ENCODE data around the gene DCHS1.

DCHS1 gene

DNA sequence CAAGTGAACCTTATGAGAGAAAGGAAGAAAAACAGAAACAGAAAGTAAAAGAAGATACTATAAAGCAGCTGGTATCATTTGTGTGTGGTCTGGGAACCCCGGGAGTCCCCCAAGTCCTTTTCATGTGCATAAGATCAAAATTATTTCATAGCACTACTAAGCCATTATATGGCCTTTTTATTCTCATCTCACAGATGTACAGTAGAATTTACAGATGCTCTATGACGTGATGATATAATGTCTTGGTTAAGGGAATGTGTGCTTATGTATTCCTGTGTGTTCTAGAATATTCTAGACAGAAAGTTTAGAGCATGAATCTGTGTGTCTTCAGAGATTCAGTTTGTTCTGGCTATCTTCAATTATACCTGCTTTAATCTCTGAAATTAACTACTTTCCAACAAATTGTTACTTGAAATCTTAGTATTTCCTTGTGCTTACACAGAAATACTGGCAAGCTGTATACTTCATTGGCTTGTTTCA, 27.8 kb downstream of the DCHS1 start:
- peak; percentile 40 for DNase-seq

DNA sequence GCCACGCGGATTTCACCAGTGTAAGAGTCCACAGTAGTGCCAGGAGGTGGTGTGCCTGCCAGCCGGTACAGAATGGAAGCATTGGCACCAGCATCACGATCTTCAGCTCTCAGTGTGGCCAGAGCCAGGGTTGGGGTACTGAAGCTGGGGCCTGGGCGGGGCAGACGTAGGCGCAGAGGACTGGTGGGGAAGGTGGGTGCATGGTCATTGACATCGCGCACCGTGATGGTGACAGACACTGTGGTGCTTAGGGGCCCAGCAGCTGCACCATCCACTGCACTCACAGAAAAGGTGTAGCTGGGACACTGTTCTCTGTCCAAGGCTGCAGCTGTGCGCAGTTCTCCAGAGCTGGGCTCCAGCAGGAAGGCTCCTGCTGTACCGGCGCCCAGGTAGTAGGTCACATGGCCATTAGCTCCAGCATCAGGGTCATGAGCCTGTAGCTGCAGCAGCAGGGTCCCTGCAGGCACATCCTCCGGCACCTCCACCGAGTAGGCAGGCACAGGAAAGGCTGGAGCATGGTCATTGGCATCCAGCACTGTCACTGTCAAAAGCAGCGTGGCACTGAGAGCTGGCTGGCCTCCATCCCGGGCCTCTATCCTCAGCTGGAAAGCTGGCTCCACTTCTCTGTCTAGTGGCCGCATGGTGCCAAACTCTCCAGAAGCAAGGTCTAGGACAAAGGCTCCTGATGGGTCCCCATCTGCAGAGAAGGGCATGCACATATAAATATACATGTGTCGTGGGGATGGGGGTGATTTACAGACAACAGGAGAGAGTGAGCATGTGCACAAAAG, 28.4 kb downstream of the DCHS1 start:
- DNase-seq: no peak

DNA sequence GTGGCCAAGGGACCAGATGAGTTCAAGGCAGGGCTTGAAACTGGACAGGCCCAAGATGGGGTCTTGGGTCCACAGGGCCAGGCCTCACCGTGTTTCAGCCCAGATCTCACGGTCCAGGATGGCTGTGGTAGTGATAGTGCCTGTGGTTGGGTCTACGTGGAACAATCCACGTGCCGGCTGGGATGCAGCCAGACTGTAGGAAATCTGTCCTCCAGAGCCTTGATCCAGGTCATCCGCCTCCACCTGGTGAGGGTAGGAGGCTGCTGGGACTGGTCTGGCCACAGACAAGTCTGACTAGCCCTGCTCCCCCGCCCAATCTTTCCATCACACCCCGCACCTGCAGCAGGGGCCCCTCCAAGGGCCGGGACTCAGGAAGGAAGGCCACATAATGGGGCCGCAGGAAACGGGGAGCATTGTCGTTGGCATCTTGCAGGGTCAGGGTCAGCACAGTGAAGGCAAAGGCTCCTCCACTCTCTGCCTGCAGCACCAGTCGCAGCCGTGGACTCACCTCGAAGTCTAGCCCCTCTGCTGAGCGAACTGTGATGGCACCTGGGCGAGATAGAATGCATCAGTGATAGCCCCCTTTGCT, 29.7 kb downstream of the DCHS1 start:
- no peak for DNase-seq

- no peak for DNase-seq
Measured at GRCh38 chr11:6625156-6625831, 30.3 kb downstream of the DCHS1 start.

- no peak for DNase-seq
Measured at GRCh38 chr11:6623391-6624363, 31.9 kb downstream of the DCHS1 start.

DNA sequence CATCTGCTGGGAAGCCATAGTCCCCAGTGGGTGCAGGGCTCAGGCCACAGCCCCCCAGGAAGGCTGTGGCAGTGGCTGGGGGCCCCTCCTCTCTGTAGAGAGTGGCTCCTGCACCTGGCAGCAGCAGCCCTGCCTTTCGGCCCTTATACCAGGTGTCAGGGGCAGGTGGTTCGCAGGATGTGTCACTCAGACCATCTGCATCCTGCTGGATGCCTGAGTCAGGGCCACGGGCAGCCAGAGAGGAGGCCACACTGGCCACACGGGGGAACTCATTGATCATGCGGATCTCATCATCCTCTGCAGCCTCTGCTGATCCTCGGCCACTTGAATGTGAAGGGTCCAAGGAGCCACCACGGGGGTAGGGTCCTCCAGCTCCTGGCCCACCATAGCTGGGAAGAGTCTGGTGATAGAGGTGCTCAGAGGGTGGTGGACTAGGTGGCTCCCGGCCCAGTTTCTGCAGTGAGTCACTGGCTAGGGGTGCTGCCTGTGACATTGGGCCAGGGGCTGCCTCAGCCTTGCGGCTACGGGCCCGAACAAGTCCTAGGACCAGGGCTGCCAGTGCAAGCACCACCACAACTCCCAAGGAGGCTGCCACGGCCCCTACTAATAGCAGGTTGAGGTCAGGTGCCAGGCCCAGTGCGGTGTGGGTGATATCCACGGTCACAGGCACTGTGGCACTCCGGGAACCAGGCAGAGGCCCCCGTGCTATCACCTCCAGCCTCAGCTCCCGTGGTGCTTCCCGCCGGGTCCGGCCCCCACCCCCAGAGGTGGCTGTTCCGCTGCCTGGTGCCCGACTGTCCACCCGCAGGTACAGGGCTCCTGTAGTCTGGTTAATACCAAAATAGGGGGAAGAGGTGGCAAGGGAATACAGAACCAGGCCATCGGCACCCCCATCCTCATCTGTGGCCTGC, 33.1 kb downstream of the DCHS1 start:
- DNase-seq: no peak

- DNase-seq: no peak
Measured at GRCh38 chr11:6621711-6622211, 33.8 kb downstream of the DCHS1 start.

- no peak for DNase-seq
Measured at GRCh38 chr11:6620636-6621035, 35.0 kb downstream of the DCHS1 start.

DNA sequence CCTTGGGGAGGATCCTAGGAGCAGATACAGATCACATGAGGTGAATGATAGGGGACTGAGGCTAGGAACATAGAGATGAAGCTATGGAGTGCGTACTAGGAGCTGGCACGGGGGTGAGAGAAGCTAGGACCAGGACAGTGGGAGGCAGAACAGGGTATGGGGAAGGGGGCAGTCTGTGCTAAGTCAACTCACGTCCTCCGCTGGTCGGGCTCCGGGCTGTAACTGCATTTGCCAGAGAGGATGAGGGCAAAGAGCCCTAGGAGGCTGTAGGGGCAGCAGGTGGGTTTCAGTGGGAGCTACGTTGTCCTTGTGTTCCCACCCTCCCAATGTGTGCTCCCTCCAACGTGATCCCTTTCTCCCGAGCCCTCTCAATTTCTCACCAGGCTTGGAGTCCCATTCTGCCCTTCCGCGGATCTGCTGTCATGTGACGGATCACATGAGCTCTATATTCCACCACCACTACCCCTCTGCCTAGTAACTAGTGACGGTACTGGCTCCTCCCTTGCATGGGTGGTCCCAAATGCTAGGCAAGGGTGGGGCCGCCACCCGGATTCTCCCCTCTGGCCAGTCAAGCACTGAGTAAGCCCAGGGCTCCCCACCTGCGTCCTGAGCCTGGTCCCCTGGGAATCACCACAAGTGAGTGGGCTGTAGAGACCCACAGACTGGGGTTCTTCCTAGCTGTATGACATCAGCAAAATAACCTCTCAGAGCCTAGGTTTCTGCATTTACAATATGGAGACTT, 36.4 kb downstream of the DCHS1 start, which contains the start of gene TPP1:
TPP1 (minus strand) TSS at position 419 of the 742 bp plus-strand sequence; CDS start at position 397, 22 bp downstream.
- peak; percentile 91 for DNase-seq

DNA sequence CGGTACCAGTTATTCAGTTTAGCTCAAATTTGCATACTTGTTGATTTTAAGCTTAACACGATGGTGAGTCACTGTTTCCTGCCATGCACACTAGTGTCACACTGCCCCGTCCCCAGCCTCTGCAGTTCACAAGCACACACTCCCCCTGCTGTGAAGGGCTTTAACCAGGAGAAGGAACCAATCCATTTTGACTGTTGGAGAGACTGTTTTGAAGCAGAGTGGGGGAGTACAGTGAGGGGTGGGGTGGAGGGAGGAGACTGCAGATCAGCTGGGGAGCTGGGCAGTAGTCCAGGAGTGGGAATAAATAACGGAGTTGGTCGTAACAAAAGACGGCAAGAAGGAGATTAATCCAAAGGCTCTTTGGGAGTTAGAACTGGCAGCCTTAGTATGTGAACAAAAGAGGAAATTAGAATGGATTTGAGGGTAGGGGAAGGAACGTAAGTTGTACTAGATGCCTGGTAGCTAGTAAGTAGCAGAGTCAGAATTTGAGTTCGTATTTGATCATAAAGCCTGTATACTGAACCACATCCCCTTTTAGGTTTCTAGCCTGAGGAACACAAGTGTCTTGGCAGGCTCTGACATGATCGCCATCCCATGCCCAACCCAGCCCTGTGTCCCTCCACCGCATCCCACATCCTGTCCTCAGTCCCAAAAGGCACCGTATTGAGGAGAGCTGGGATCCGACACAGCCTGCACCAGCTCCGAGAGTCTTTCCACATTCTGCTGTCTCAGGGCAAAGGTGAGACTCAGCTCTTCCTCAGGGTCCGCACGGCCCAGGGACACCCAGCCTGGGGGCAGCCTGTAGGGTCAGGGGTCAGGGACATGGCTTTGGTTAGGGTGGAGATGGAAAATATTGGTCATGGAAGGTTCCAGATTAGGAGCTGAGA, 37.2 kb downstream of the DCHS1 start:
- peak; percentile 81 for DNase-seq

DNA sequence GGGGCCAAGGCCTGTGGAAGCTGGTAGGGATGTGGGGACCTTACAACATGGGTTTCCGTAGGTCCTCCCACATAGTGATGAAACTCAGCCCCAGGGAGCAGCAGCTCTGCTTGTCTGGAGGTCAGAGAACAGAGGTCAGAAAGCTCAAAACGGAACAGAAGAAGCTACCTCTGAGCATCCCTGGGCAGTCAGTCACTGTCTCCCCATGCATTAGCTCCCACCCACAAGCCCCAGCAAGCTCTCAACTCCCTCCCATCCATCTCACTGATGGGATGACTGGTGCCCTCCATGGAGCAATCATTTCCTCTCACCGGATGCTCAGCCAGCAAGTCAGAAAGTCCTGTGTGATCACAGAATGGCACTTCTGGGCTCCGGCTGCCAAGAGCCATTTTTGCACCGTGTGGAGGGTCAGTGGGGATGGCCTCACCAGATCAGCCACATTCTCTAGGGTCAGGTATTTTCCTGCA, 38.3 kb downstream of the DCHS1 start:
- no peak for DNase-seq

DNA sequence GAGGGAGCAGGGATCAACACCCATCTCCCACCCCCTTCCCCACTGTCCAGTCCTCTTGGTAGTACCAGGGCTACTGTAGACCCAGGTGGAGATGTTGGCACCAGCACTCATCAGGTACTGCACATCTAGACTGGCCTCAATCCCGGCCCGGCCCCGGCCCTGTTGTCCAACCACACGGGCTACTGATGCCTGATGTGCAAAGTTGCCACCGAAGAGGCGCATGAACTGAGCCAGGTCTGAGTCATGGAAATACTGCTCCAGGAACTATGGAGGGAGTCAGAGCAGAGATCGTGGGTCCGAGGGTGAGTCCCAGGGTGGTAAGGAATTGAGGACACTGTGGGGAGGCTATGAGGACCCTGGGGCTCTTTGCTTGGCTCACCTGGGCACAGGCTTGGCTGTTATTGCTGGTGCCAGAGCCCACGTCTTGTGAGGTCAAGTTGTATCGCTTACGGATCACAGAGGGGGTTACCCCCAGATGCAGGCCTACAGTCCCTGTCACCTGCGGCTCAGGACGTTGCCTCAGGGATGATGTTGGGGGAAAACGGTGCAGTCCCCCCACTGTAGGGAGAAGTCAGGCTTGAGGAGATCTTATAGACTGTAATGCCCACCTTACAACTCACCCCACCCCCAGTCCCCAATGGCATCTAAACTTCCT, 38.9 kb downstream of the DCHS1 start:
- DNase-seq: no peak

DNA sequence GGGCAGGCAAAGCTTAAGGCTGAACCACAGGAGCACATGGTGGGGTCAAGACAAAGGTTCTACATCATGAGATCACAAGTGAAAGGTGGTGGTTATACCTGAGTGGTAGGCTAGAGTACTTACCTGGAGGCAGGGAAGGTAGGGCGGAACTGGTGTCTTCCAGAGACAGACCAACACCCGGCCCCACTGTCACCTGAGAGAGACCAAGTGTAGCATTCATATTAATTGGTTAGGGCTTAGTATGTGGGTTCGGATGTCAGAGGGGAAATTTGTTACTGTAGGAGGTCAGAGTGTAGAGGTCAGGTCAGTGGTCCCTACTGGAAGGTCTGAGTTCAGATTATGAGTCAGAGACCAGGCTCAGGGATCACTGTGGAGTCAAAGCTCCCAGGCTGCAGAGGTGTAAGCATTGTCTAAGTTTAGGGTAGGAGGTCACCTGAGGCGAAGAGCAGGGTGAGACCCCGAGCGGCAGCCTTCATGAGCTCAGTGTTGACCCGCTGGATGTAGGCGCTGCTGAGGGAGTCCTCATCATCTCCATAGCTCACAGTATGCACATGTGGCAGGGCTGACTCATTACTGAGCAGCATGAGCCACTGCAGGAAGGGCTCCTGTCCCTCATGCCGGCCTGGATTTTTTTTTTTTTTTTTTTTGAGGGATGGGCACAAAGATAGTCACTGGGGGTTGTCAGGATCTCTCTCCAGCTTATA, 39.6 kb downstream of the DCHS1 start:
- no peak for DNase-seq

- no peak for DNase-seq
Measured at GRCh38 chr11:6615046-6615445, 40.6 kb downstream of the DCHS1 start.

GRCh38 chr11:6614446-6614845, 41.2 kb downstream of the DCHS1 start:
- DNase-seq: no peak

DNA sequence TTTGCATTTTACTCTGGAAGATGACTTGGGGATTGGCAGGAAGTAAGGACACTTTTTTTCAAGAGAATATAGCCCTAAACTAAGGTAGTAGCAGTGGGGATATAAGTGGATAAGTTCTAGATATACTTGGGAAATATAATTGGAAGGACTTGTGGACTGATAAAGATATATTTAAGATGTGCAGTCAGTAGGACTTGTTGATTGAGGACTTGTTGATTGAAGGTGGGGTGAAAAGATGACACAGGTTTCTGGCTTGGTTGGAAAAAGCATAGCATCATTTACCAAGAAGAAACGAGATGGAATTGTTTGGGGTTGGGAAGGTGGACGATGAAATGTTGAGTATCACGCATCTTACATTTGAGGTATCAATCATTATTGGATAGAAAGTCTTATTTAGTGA, 42.1 kb downstream of the DCHS1 start:
- DNase-seq: no peak

- peak; percentile 98 for DNase-seq
Measured at GRCh38 chr11:6612213-6613041, 43.2 kb downstream of the DCHS1 start, which contains the start of gene TAF10. Gene TAF10 (minus strand): TSS chr11:6612216. CDS start chr11:6612189, 27 bp downstream.

All from CD4-positive, alpha-beta T cell treated with Interleukin-6 for 4 hours (primary cell).